MM.1S (cell line): Measurements from ENCODE around the gene TBC1D22B.

Experiments
- DNase-seq: peaks from one replicate; pipeline ENCODE4 v3.0.0-alpha.2; 2015
- H2AFZ ChIP-seq: fragments of 300-600 bp; sonication (generic); 2 replicates; pipeline ENCODE4 v1.6.0; 2016; ENCODE audit warnings: antibody characterized with exemption, low read length
- H3F3A ChIP-seq: fragments of 300-600 bp; sonication (generic); 2 replicates; pipeline ENCODE4 v1.6.1; 2016; ENCODE audit warnings: mild to moderate bottlenecking, antibody characterized with exemption, low read length, moderate library complexity, mixed read lengths; ENCODE audit not compliant: insufficient read depth
- H3K27ac ChIP-seq: fragments of 300-600 bp; sonication (generic); 2 replicates; pipeline ENCODE4 v1.5.1; 2016; ENCODE audit warnings: mild to moderate bottlenecking, low read length
- H3K27me3 ChIP-seq: fragments of 300-600 bp; sonication (generic); replicated peaks from 2 replicates; pipeline ENCODE4 v1.6.0; 2016; ENCODE audit warnings: low read length; ENCODE audit not compliant: insufficient read depth
- H3K36me3 ChIP-seq: fragments of 300-600 bp; sonication (generic); replicated peaks from 2 replicates; pipeline ENCODE4 v1.6.1; 2016; ENCODE audit warnings: mild to moderate bottlenecking, low read length, mixed read lengths; ENCODE audit not compliant: insufficient read depth
- H3K4me1 ChIP-seq: fragments of 300-600 bp; sonication (generic); 2 replicates; pipeline ENCODE4 v1.6.1; 2016; ENCODE audit warnings: low read length, mixed read lengths
- H3K4me2 ChIP-seq: fragments of 300-600 bp; sonication (generic); 2 replicates; pipeline ENCODE4 v1.6.0; 2016; ENCODE audit warnings: low read depth, low read length
- H3K4me3 ChIP-seq: fragments of 300-600 bp; sonication (generic); 2 replicates; pipeline ENCODE4 v1.5.1; 2016; ENCODE audit warnings: low read length, mixed read lengths
- H3K79me2 ChIP-seq: fragments of 300-600 bp; sonication (generic); 2 replicates; pipeline ENCODE4 v1.6.1; 2016; ENCODE audit warnings: mixed run types, low read length, mixed read lengths
- H3K9ac ChIP-seq: fragments of 300-600 bp; sonication (generic); 2 replicates; pipeline ENCODE4 v1.6.1; 2016; ENCODE audit warnings: low read length, mixed read lengths
- H3K9me2 ChIP-seq: fragments of 300-600 bp; sonication (generic); replicated peaks from 2 replicates; pipeline ENCODE4 v1.6.1; 2016; ENCODE audit warnings: mild to moderate bottlenecking, low read length, mixed read lengths; ENCODE audit not compliant: insufficient read depth
- H3K9me3 ChIP-seq: fragments of 300-600 bp; sonication (generic); replicated peaks from 2 replicates; pipeline ENCODE4 v1.6.1; 2016; ENCODE audit warnings: mild to moderate bottlenecking, low read length, mixed read lengths; ENCODE audit not compliant: insufficient read depth
- H4K20me1 ChIP-seq: fragments of 300-600 bp; sonication (generic); 2 replicates; pipeline ENCODE4 v1.6.1; 2016; ENCODE audit warnings: mild to moderate bottlenecking, low read length, moderate library complexity, mixed read lengths; ENCODE audit not compliant: insufficient read depth
- CTCF ChIP-seq: fragments of 300-600 bp; sonication (generic); IDR thresholded peaks from 2 replicates; pipeline ENCODE4 v1.5.1; 2016; ENCODE audit warnings: antibody characterized with exemption, low read length, mixed read lengths
- EZH2 ChIP-seq: fragments of 300-600 bp; sonication (generic); optimal IDR thresholded peaks from 2 replicates; pipeline ENCODE3; 2017; ENCODE audit warnings: low read depth, mild to moderate bottlenecking, antibody characterized with exemption, low read length, mixed read lengths
- EZH2phosphoT487 ChIP-seq: fragments of 300-600 bp; sonication (generic); IDR thresholded peaks from 2 replicates; pipeline ENCODE4 v1.6.1; 2018; ENCODE audit warnings: antibody characterized with exemption, low read length

Gene TBC1D22B

GRCh38 chr6:37279366-37280134 is 22.0 kb downstream of the TBC1D22B start:
- peaks cover 1% of the 10 kb centered on the region; the same call in 1 of the 2 replicates for H3K79me2 ChIP-seq
- no peak overlapping the region for H3K4me3 ChIP-seq
- H3K4me2 ChIP-seq = no peak overlapping the region
- H3F3A ChIP-seq = no peaks in the 10 kb centered on the region
- no peak overlapping the region for H3K9ac ChIP-seq
- H3K4me1 ChIP-seq = no peaks in the 10 kb centered on the region
- H3K27me3 ChIP-seq = no peaks in the 10 kb centered on the region
- H2AFZ ChIP-seq = no peak overlapping the region
- no peaks in the 10 kb centered on the region for H3K9me3 ChIP-seq
- H3K27ac ChIP-seq = no peak overlapping the region
- DNase-seq = no peak
- no peak for TF ChIP-seq CTCF
- no peak for TF ChIP-seq EZH2
- TF ChIP-seq EZH2phosphoT487 = no peak
- H3K36me3 ChIP-seq = no peaks in the 10 kb centered on the region
- H3K9me2 ChIP-seq = no peaks in the 10 kb centered on the region
- no peaks in the 10 kb centered on the region for H4K20me1 ChIP-seq

- no peak overlapping the region for H3K27ac ChIP-seq
- H4K20me1 ChIP-seq = no peaks in the 10 kb centered on the region
- no peaks in the 10 kb centered on the region for H3K36me3 ChIP-seq
- no peaks in the 10 kb centered on the region for H3K4me1 ChIP-seq
- DNase-seq = no peak
- no peaks in the 10 kb centered on the region for H3K79me2 ChIP-seq
- no peaks in the 10 kb centered on the region for H3K9me3 ChIP-seq
- TF ChIP-seq CTCF = no peak
- TF ChIP-seq EZH2 = no peak
- TF ChIP-seq EZH2phosphoT487 = no peak
- H3K9me2 ChIP-seq = no peaks in the 10 kb centered on the region
- no peak overlapping the region for H3K9ac ChIP-seq
- no peaks in the 10 kb centered on the region for H3K27me3 ChIP-seq
- H2AFZ ChIP-seq = no peak overlapping the region
- no peak overlapping the region for H3K4me3 ChIP-seq
- no peaks in the 10 kb centered on the region for H3F3A ChIP-seq
- no peak overlapping the region for H3K4me2 ChIP-seq
These were observed 22.8 kb downstream of the TBC1D22B start for GRCh38 chr6:37280162-37280887.

- Histone ChIP-seq H3K27me3 (no peaks in the 10 kb centered on the region), H3K4me1 (no peaks in the 10 kb centered on the region), H3K4me2 (no peak overlapping the region), H4K20me1 (no peaks in the 10 kb centered on the region), H3K79me2 (no peaks in the 10 kb centered on the region), H3K9me3 (no peaks in the 10 kb centered on the region), H3K9me2 (no peaks in the 10 kb centered on the region), H3K4me3 (no peak overlapping the region), H3K36me3 (no peaks in the 10 kb centered on the region), H3K9ac (no peak overlapping the region), H3K27ac (no peak overlapping the region), H2AFZ (no peak overlapping the region), H3F3A (no peaks in the 10 kb centered on the region)
- TF ChIP-seq EZH2 (no peak), CTCF (no peak), EZH2phosphoT487 (no peak)
- no peak for DNase-seq
These were observed 24.8 kb downstream of the TBC1D22B start for GRCh38 chr6:37282371-37282770.
